ENCODE results near the gene INPP4A.

The INPP4A gene

DNA sequence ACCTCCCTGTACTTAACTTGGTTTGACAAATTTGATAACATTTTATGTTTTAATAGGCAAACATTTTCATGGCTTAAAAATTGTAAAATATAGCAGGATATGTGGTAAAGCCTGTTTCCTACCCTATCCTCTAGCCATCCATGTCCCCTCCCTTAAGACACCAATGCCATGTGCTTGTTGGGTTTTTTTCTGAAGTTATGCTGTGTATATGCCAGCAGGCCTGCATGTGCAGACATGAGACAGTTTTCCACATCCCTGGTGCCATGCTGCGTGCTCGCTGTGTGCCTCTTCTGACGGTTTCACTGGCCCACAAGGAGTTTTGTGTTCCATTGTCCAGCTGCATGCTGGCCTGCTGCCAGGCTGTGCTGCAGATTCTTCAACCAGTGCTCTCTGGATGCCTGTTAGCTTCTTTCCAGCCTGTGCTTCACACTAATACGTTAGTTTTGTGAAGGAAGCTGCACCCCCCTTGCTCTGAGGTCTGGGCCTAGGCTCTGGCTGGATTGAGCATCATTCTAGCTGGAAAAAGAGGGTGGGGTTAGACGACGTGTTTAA is 16.9 kb downstream of the INPP4A start:
- no peak for DNase-seq

- no peak for DNase-seq
Measured at GRCh38 chr2:98463081-98463481, 18.4 kb downstream of the INPP4A start.

DNA sequence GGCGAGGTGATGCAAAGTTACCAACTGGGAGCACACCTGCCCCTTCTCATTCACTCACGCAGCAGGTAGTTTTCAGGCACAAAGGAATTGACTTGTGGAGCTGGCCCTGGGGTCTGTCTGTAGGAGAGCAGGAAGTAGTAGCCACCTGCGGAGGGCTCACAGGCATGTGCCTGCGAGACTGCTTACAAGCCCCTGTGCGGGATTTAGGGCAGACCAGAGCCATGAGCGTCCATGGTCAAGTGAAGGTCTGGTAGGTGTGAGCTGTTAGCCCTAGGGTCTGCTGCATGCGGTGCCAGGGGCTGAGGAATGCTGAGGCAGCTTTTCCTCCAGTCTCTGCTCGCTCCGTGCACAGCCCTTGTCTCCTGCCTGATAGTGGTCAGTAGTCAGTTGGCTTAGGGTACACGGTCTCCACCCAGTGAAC is 18.9 kb downstream of the INPP4A start:
- DNase-seq, result no peak

DNA sequence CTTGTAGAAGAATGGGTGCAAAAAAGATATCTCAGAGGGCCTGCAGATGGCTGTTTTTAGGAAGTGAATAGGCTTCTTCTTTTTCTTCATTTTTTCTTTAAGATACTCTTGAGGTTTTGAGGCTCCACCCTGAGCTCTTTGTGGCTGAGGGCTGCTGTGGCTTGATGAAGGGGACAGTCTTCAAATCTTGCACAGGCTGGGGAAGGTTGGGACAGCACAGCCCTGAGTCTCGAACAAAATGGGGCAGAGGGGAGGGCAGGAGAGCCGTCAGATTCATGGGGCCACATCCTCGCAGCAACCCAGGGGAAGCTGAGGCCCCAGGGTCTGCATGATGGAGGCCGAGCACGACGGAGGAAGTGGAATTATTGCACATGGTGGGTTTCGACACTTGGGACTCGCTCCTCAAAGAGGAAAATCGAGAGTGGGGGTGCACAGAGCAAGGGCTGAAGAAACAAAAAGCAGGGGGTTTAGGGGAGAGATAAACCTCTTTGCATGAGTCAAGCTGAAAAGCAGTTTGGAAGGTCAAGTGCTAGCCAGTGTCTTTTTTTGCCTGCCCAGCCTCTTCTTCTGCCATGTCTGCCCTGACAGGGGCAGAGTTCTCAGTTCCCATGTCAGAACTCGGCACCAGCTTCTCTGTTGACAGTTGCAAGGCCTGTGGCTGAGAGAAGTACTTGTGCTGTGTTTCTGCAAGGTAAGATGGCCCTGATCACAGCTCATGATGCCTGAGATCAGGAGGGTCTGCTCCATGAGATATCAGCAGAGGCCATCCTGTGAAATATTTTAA is 19.5 kb downstream of the INPP4A start:
- DNase-seq, result no peak

- peak in 1 of 2 experiments; percentile 50 for DNase-seq
Measured at GRCh38 chr2:98464772-98465310, 20.2 kb downstream of the INPP4A start.

- peak; percentile 83 to 92 for DNase-seq
Measured at GRCh38 chr2:98465456-98466226, 21.0 kb downstream of the INPP4A start.

DNA sequence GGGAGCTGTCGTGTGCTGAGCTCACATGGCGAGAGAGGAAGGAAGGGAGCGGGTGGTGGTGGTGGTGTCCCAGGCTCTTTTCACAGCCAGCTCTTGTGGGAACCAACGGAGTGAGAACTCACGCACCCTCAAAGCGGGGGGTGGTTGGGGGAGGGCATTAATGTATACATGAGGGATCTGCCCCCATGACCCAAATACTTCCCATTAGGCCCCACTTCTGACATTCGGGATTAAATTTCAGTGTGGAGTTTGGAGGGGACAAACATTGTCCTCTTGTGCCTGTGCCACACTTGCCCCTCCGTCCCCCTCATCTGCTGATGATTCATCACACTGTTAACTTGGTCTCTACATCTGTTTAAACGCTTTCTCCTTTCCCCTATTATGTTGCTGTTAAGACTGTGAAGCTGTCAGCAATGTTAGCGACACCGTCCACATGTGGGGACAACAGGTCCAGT is 22.5 kb downstream of the INPP4A start:
- DNase-seq, result no peak

- DNase-seq, result no peak
Measured at GRCh38 chr2:98467652-98468051, 23.0 kb downstream of the INPP4A start.

DNA sequence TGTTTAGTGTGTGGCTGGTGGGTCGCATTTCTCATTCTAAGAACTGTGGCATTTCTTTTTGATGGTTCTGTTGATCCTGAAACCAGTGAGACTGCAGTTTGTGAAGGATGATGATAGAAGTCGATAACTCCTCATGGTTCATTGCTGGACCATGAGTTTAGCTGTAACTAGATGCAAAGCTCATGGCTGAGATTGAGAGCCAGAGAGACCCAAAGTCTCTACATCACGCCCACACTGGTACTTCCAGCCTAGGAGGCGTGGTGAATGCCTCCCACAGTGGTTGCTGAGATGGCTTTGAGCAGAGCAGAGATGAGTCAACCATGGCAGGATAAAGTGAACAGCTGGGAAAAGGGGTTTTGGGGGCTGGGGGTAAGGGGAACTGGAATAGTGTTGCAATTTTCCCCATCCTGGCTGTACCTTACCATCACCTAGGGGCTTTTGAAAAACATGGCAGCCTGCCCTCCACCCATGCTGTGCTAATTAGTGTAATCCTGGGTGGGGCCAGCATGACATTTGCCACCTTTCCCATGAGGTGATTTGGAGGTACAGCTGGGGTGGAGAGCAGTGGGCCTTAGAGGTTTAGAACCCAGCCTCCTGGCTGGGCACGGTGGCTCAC is 24.1 kb downstream of the INPP4A start:
- DNase-seq, result no peak

- DNase-seq, result no peak
Measured at GRCh38 chr2:98469862-98470544, 25.3 kb downstream of the INPP4A start.

DNA sequence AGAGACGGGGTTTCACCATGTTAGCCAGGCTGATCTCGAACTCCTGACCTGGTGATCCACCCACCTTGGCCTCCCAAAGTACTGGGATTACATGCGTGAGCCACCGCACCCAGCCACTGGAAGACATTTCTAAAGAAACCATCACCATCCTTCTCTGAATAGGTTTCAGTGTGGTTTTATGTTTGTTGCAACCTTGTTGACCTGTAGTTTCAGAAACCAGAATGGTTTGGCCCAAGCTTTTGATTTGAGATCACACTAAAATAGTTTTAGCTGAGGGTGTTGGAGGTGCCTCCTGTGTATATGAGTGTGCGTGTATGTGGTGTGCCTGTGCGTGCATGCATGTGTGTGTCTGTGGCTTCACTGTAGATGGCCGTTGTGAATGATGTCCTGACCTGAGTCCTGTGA is 26.2 kb downstream of the INPP4A start:
- no peak for DNase-seq

DNA sequence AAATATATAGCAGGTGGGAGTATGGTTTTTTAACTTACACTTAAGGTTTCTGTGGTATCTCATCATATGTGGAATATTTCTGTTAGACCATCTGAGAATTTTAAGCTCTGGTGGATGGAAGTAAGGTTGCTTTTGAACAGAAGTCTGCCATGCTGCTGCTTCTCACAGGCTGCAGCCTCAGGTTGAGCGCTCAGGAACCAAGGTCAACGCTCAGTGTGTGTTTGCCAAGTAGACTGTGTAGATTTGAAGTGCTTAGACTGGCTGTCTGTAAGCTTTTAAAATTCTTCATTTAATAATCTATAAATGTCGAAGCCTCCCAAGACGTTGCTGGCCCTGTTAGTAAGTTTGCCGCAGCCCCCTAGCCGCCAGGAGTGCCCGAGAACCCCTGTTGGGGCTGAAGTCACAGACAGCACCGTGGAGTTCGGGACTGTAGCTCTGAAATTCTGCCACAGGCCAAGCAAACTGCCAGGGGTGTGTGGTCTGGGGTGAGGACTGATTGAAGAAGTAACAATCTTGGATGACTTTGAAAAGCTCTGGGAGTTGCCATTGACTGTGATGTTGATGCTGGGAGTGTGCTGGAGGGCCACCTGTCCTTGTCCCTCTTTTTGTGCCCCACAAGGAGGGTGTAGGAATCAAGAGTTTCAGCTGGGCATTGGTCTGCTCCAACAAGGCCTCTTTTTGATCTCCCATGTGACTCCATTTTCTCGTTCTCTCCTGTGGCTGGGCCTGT is 26.9 kb downstream of the INPP4A start:
- DNase-seq, result no peak

GRCh38 chr2:98472132-98472650 is 27.5 kb downstream of the INPP4A start:
- DNase-seq, result peak; percentile 40 to 72

DNA sequence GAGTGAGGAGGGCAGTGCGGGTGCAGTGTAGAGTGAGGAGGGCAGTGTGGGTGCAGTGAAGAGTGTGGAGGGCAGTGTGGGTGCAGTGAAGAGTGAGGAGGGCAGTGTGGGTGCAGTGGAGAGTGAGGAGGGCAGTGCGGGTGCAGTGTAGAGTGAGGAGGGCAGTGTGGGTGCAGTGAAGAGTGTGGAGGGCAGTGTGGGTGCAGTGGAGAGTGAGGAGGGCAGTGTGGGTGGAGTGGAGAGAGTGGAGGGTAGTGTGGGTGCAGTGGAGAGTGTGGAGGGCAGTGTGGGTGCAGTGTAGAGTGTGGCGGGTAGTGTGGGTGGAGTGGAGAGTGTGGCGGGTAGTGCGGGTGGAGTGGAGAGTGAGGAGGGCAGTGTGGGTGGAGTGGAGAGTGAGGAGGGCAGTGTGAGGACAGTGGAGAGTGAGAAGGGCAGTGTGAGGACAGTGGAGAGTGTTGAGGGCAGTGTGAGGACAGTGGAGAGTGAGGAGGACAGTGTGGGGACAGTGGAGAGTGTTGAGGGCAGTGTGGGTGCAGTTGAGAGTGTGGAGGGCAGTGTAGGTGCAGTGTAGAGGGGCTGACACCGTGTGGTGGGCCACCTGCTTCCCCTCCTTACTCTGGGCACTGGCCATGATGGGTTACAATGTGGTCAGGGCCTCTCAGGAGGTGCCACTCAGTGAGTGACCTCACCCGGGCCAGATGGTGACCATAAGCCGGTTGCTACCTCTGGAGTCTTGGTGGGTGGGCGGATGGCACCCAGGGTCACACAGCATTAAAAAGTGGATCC is 28.5 kb downstream of the INPP4A start:
- DNase-seq, result no peak

DNA sequence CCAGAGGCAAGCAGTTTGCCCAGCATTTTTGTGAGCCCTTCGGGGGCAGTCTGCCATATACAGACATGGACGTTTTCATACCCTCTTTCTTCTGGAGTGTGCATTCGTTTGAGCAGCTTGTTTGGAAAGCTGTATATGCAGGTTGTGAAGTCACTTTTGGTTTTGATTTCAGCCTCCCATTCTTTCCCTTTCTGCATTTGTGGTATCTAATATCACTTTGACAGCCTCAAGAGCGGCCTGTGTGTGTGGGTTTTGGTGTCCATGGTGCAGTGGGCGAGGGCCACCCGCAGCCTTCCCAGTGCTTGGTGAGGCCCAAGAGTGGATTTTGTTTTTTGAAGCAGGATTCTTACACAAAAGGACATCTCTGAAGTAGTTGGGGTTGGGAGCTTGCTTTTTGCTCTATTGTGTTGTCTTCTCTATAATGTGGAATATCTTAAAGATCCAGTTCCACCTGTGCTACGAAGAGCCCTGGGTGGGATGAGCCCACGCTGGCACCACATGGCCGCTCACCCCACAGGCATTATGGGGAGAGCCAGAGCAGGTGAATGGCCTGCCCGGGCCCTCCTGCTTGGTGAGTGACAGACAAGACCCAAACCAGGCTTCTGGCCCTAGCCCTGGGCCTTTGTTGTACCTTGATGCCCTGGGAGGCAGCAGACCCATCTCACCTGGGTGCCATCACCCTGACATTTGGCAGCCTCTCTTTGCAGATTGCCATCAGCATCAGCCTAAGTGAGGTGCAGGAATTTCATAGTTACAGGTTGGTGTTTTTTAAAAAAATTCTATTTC is 29.5 kb downstream of the INPP4A start:
- DNase-seq, result no peak

DNA sequence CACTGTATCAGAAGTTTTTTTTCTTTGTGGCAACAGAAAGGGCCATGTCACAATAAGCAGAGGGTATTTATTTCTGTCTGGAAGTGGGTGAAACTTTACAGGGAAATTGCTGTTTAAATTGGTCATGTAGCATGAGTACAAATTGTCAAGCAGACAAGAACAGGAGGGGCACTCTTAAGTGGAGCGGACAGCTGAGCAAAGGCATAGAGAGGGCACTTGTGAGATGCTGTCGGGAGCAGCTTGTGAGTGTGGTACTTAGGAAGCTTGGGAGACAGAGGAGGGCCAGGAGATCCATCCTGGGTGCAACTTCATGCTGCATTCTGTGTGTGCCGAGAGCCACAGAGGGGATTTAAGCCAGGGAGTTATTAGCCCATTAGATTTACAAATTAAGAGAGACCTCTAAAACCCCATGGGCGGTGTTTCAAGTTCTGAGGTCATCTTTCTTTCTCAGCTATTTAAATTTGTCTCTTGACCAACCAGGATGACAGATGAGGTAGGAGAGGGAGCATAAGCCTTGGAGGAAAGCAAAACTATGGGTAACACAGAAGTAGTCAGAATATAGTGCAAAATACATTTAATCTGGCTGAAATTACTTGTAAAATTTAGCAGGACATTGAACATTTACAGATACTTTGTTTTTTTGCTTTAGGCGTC is 30.4 kb downstream of the INPP4A start:
- peak; percentile 56 to 87 for DNase-seq

DNA sequence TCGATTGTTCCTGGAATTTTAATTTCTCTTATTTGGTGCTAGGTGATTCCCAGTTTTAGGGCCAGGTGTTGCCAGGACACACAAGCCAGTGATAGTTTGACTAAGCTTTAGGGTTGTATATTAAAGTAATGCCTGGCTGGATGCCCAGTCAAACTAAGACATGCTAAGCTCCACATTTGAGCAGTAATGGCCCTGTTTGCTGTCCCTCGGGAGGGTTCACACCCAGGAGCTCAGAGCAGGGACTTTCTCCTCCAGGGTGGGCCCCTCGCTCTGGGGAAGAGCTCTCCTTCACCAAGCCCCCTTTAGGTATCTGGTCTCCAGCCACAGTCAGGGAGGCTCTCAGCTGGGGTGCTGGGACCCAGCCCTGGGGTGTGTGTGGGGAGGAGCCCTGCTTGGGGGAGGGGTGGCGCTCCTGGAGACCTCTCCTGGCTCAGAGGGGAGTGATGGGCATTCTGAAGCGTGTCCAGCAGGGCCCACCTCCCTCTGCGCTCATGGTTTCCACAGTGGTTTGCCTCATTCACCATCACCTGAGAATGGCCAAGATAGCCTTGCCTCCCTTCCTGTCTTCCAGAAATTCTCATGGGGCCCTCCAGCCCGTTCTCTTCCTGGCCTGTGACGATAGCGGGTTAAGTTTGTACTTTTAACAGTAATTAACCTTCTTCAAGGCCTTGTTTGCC is 31.7 kb downstream of the INPP4A start:
- peak; percentile 59 to 83 for DNase-seq

GRCh38 chr2:98477036-98477435 is 32.4 kb downstream of the INPP4A start:
- peak in 1 of 2 experiments; percentile 10 for DNase-seq

GRCh38 chr2:98477506-98477905 is 32.8 kb downstream of the INPP4A start:
- DNase-seq, result no peak

Data from NCI-H524 (cell line).